ENCODE results near the gene C1QL1. TPM values are rescaled to one million over a fixed set of nuclear protein-coding genes. Genes with fewer than 3 reads are reported as not detected.

Gene C1QL1
- total and polyA plus RNA-seq, 2 of the 13 experiments (the other 11 are each of a cell fraction or from before 2014, with no cell fraction given): 0.11 TPM

- TF ChIP-seq, protein P1, sequence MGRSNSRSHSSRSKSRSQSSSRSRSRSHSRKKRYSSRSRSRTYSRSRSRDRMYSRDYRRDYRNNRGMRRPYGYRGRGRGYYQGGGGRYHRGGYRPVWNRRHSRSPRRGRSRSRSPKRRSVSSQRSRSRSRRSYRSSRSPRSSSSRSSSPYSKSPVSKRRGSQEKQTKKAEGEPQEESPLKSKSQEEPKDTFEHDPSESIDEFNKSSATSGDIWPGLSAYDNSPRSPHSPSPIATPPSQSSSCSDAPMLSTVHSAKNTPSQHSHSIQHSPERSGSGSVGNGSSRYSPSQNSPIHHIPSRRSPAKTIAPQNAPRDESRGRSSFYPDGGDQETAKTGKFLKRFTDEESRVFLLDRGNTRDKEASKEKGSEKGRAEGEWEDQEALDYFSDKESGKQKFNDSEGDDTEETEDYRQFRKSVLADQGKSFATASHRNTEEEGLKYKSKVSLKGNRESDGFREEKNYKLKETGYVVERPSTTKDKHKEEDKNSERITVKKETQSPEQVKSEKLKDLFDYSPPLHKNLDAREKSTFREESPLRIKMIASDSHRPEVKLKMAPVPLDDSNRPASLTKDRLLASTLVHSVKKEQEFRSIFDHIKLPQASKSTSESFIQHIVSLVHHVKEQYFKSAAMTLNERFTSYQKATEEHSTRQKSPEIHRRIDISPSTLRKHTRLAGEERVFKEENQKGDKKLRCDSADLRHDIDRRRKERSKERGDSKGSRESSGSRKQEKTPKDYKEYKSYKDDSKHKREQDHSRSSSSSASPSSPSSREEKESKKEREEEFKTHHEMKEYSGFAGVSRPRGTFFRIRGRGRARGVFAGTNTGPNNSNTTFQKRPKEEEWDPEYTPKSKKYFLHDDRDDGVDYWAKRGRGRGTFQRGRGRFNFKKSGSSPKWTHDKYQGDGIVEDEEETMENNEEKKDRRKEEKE (IDR thresholded peaks at IDR 0.05): no peak
- TF ChIP-seq CHD4 (IDR thresholded peaks at IDR 0.05; ENCODE audit: borderline replicate concordance, low read length): no peak
- peak; percentile 79 for TF ChIP-seq HNF4A (CRISPR knock-in tag; IDR thresholded peaks at IDR 0.05)
- TF ChIP-seq PAXIP1 (CRISPR knock-in tag; conservative IDR thresholded peaks at IDR 0.05): peak; percentile 53
- TF ChIP-seq ZFP36 (IDR thresholded peaks at IDR 0.05; ENCODE audit: borderline replicate concordance, low read depth, low read length, partially characterized antibody): no peak
- peak; percentile 69 for TF ChIP-seq NR2F6 (IDR thresholded peaks at IDR 0.05)
- peak; percentile 66 for TF ChIP-seq NR2F6 (CRISPR knock-in tag; IDR thresholded peaks at IDR 0.05)
- no peak for TF ChIP-seq EP300 (IDR thresholded peaks at IDR 0.05; ENCODE audit: low read depth in 2 of 2, low read length in 2 of 2)
- TF ChIP-seq EP300 (CRISPR knock-in tag; IDR thresholded peaks at IDR 0.05; ENCODE audit: borderline replicate concordance): 0 out of 2 replicates have a peak, but pooled peaks have one; percentile 2
- TF ChIP-seq ZNF792 (CRISPR knock-in tag; IDR thresholded peaks at IDR 0.05): no peak
- no peak for TF ChIP-seq CREB3 (CRISPR knock-in tag; IDR thresholded peaks at IDR 0.05)
- TF ChIP-seq, protein P2, sequence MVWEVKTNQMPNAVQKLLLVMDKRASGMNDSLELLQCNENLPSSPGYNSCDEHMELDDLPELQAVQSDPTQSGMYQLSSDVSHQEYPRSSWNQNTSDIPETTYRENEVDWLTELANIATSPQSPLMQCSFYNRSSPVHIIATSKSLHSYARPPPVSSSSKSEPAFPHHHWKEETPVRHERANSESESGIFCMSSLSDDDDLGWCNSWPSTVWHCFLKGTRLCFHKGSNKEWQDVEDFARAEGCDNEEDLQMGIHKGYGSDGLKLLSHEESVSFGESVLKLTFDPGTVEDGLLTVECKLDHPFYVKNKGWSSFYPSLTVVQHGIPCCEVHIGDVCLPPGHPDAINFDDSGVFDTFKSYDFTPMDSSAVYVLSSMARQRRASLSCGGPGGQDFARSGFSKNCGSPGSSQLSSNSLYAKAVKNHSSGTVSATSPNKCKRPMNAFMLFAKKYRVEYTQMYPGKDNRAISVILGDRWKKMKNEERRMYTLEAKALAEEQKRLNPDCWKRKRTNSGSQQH (CRISPR knock-in tag; IDR thresholded peaks at IDR 0.05; ENCODE audit: low read depth): peak; percentile 67; the same call in 1 of the 2 replicates
- no peak for TF ChIP-seq ZNF597 (CRISPR knock-in tag; IDR thresholded peaks at IDR 0.05)
- TF ChIP-seq SP5 (CRISPR knock-in tag; IDR thresholded peaks at IDR 0.05; ENCODE audit: borderline replicate concordance, low read depth): no peak
- 0 out of 2 replicates have a peak, but pooled peaks have one; percentile 22 for TF ChIP-seq TFDP2 (CRISPR knock-in tag; IDR thresholded peaks at IDR 0.05)
- no peak for TF ChIP-seq NFE2L2 (IDR thresholded peaks at IDR 0.05; ENCODE audit: low read length)
- TF ChIP-seq ZNF225 (CRISPR knock-in tag; IDR thresholded peaks at IDR 0.05): no peak
- no peak for TF ChIP-seq SALL1 (CRISPR knock-in tag; IDR thresholded peaks at IDR 0.05)
Observed at GRCh38 chr17:44956998-44957981, 10.8 kb downstream of the C1QL1 start (continued).

Measured in HepG2 (cell line).